Measurements from ENCODE around the gene ZNF254. TPM values are rescaled to one million over a fixed set of nuclear protein-coding genes. Genes with fewer than 3 reads are reported as not detected.

ZNF254 gene
- total RNA-seq, 1 donor from 2014 or later = 19.1 TPM

Other genes starting within 250 kb of the ZNF254 start
- 0.76 and 0.92 TPM in 2 replicates for gene ZNF726, start 172.3 kb upstream of the ZNF254 start, total RNA-seq

All from glomerular endothelial cell (primary cell).